ENCODE results near the gene TBC1D19. TPM values are rescaled to one million over a fixed set of nuclear protein-coding genes. Genes with fewer than 3 reads are reported as not detected.

TBC1D19 gene
- total RNA-seq, 1 donor from 2014 or later = 17.2 TPM

GRCh38 chr4:26751838-26752237 is 168.0 kb downstream of the TBC1D19 start:
- no peak for TF ChIP-seq CTCF (IDR thresholded peaks at IDR 0.05; ENCODE audit: insufficient read depth, low read length, poor library complexity, severe bottlenecking)
- DNase-seq (ENCODE audit: low read depth) = no peak
- H3K4me3 ChIP-seq (ENCODE audit: low read depth, low read length) = no peak overlapping the region
- H3K27me3 ChIP-seq (ENCODE audit: control insufficient read depth, insufficient read depth, low read length) = no peaks in the 10 kb centered on the region
- H3K36me3 ChIP-seq (ENCODE audit: control insufficient read depth, insufficient read depth, low read length) = no peaks in the 10 kb centered on the region

GRCh38 chr4:26753187-26753586 is 169.3 kb downstream of the TBC1D19 start:
- TF ChIP-seq CTCF (IDR thresholded peaks at IDR 0.05; ENCODE audit: insufficient read depth, low read length, poor library complexity, severe bottlenecking) = no peak
- no peak for DNase-seq (ENCODE audit: low read depth)
- no peaks in the 10 kb centered on the region for H3K27me3 ChIP-seq (ENCODE audit: control insufficient read depth, insufficient read depth, low read length)
- H3K36me3 ChIP-seq (ENCODE audit: control insufficient read depth, insufficient read depth, low read length) = no peaks in the 10 kb centered on the region
- H3K4me3 ChIP-seq (ENCODE audit: low read depth, low read length) = no peak overlapping the region

- Histone ChIP-seq H3K4me3 (ENCODE audit: low read depth, low read length) (no peak overlapping the region), H3K27me3 (ENCODE audit: control insufficient read depth, insufficient read depth, low read length) (no peaks in the 10 kb centered on the region), H3K36me3 (ENCODE audit: control insufficient read depth, insufficient read depth, low read length) (no peaks in the 10 kb centered on the region)
- DNase-seq (ENCODE audit: low read depth) = peak; percentile 19
- no peak for TF ChIP-seq CTCF (IDR thresholded peaks at IDR 0.05; ENCODE audit: insufficient read depth, low read length, poor library complexity, severe bottlenecking)
Observed at GRCh38 chr4:26753617-26754016, 169.7 kb downstream of the TBC1D19 start.

- no peak for TF ChIP-seq CTCF (IDR thresholded peaks at IDR 0.05; ENCODE audit: insufficient read depth, low read length, poor library complexity, severe bottlenecking)
- H3K36me3 ChIP-seq (ENCODE audit: control insufficient read depth, insufficient read depth, low read length) = no peaks in the 10 kb centered on the region
- no peaks in the 10 kb centered on the region for H3K27me3 ChIP-seq (ENCODE audit: control insufficient read depth, insufficient read depth, low read length)
- no peak for DNase-seq (ENCODE audit: low read depth)
- H3K4me3 ChIP-seq (ENCODE audit: low read depth, low read length) = no peak overlapping the region
Observed at GRCh38 chr4:26757751-26758150, 173.9 kb downstream of the TBC1D19 start.

- Histone ChIP-seq H3K4me3 (ENCODE audit: low read depth, low read length) (no peak overlapping the region), H3K36me3 (ENCODE audit: control insufficient read depth, insufficient read depth, low read length) (no peaks in the 10 kb centered on the region), H3K27me3 (ENCODE audit: control insufficient read depth, insufficient read depth, low read length) (no peaks in the 10 kb centered on the region)
- TF ChIP-seq CTCF (IDR thresholded peaks at IDR 0.05; ENCODE audit: insufficient read depth, low read length, poor library complexity, severe bottlenecking) = no peak
- DNase-seq (ENCODE audit: low read depth) = no peak
Observed at GRCh38 chr4:26758899-26759298, 175.0 kb downstream of the TBC1D19 start.

- peak; percentile 52 for DNase-seq (ENCODE audit: low read depth)
- Histone ChIP-seq H3K36me3 (ENCODE audit: control insufficient read depth, insufficient read depth, low read length) (no peaks in the 10 kb centered on the region), H3K4me3 (ENCODE audit: low read depth, low read length) (no peak overlapping the region), H3K27me3 (ENCODE audit: control insufficient read depth, insufficient read depth, low read length) (no peaks in the 10 kb centered on the region)
- TF ChIP-seq CTCF (IDR thresholded peaks at IDR 0.05; ENCODE audit: insufficient read depth, low read length, poor library complexity, severe bottlenecking) = no peak
Observed at GRCh38 chr4:26762650-26763049, 178.8 kb downstream of the TBC1D19 start.
